HEK293T (cell line): Measurements from ENCODE around the gene CDH24.

Experiments used
- CTCF ChIA-PET: fragments of 350-600 bp; formaldehyde crosslinking; extraction: SDS; loops from one replicate; lab custom pipeline; 2021; ENCODE audit warnings: antibody characterized with exemption, inconsistent platforms; lab: Yijun Ruan, JAX
- POLR2A ChIA-PET: fragments of 350-600 bp; formaldehyde crosslinking; extraction: SDS; loops from one replicate; lab custom pipeline; 2020; ENCODE audit warnings: antibody characterized with exemption, inconsistent platforms; lab: Yijun Ruan, JAX
- DNase-seq: peaks from one replicate; pipeline ENCODE4 v3.0.0; 2012; ENCODE audit warnings: mixed read lengths; ENCODE audit errors: extremely low spot score
- ARNT ChIP-seq: fragments of 450-650 bp; IDR thresholded peaks from 2 replicates; pipeline ENCODE4 v1.6.1; 2017; ENCODE audit warnings: mild to moderate bottlenecking
- BHLHE40 ChIP-seq: fragments of 450-650 bp; IDR thresholded peaks from 2 replicates; pipeline ENCODE4 v1.6.1; 2016; ENCODE audit warnings: mild to moderate bottlenecking, moderate library complexity, borderline replicate concordance
- CTBP1 ChIP-seq: fragments of 450-650 bp; IDR thresholded peaks from 2 replicates; pipeline ENCODE4 v1.6.1; 2016; ENCODE audit warnings: borderline replicate concordance
- ELF4 ChIP-seq: fragments of 450-650 bp; IDR thresholded peaks from 2 replicates; pipeline ENCODE4 v1.6.1; 2017; ENCODE audit warnings: antibody characterized with exemption
- FOXA1 ChIP-seq: fragments of 450-650 bp; IDR thresholded peaks from 2 replicates; pipeline ENCODE4 v1.6.1; 2016; ENCODE audit warnings: mild to moderate bottlenecking
- FOXK2 ChIP-seq: fragments of 450-650 bp; IDR thresholded peaks from 2 replicates; pipeline ENCODE4 v1.6.1; 2016; ENCODE audit warnings: mild to moderate bottlenecking
- FOXM1 ChIP-seq: fragments of 450-650 bp; IDR thresholded peaks from 2 replicates; pipeline ENCODE4 v1.6.1; 2017; ENCODE audit warnings: mild to moderate bottlenecking, borderline replicate concordance
- HDGF ChIP-seq: fragments of 450-650 bp; IDR thresholded peaks from 2 replicates; pipeline ENCODE4 v1.6.1; 2017; ENCODE audit warnings: antibody characterized with exemption, borderline replicate concordance
- L3MBTL2 ChIP-seq: fragments of 450-650 bp; conservative IDR thresholded peaks from 2 replicates; pipeline ENCODE4 v1.6.1; 2016; ENCODE audit warnings: mild to moderate bottlenecking
- LEF1 ChIP-seq: fragments of 450-650 bp; IDR thresholded peaks from 2 replicates; pipeline ENCODE4 v1.6.1; 2017; ENCODE audit warnings: mild to moderate bottlenecking, borderline replicate concordance
- NFRKB ChIP-seq: fragments of 450-650 bp; IDR thresholded peaks from 2 replicates; pipeline ENCODE4 v1.6.1; 2016; ENCODE audit warnings: mild to moderate bottlenecking, moderate library complexity
- SP1 ChIP-seq: fragments of 450-650 bp; IDR thresholded peaks from 2 replicates; pipeline ENCODE4 v1.6.1; 2017
- SUZ12 ChIP-seq: fragments of 450-650 bp; IDR thresholded peaks from 2 replicates; pipeline ENCODE4 v1.6.1; 2016; ENCODE audit warnings: mild to moderate bottlenecking
- TARDBP ChIP-seq: fragments of 450-650 bp; IDR thresholded peaks from 2 replicates; pipeline ENCODE4 v1.6.1; 2016
- ZNF384 ChIP-seq: fragments of 450-650 bp; IDR thresholded peaks from 2 replicates; pipeline ENCODE4 v1.6.1; 2016
- TF ChIP-seq, protein P1 (sequence below): fragments of 450-650 bp; IDR thresholded peaks from 2 replicates; pipeline ENCODE4 v1.6.1; 2016

CDH24 gene

GRCh38 chr14:23023795-23024152 is 33.5 kb downstream of the CDH24 start:
- CTCF ChIA-PET = interaction anchor here (0.6 to 1.8 kb wide), 2 partner anchors 25 to 29 kb away, joined by 3 to 10 read pairs; no protein-coding TSS in a partner anchor
- no peak for TF ChIP-seq HDGF
- no peak for TF ChIP-seq ELF4
- no peak for DNase-seq
- POLR2A ChIA-PET = interaction anchor here (1.1 to 7.0 kb wide), 4 partner anchors 10 to 67 kb away, joined by 3 to 36 read pairs (median 6); partner anchors contain the start of gene HAUS4

DNA sequence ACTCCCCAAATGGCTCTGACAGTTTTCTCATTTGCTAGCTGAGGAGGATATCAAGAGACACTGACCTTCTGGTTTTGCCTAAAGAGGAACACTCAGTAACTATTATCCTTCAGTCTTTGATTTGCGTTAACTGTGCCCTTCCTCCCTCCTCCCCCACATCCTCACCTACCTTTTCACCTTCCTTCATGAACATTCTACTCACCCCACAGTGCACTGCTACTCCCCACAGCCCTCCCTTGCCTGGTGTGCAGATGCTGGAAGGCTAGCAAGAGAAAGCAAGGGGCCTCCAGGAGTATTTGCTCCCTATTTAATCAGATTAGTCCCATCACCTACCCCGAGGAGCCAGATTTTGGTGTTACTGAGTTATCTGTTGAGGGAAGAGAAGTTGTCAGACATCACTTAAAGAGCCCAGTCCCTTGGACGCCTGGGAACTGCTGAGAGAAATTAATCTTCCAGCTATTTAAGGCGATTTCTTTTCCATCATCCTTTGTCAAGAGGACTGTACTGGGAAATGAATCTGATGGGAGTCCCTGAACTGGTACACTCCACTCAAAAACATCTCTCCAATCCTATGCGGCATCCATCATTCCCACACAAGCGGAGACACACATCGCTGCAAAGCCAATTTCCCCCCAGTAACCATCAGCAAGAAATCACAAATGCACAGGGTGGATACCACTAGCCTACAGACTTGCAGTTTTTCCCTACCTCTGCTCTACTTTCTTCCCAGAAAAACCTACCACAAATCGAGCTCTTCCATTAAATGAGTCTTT is 34.1 kb downstream of the CDH24 start:
- ChIA-PET CTCF (interaction anchor here (0.6 to 1.2 kb wide), 2 partner anchors 26 to 28 kb away, joined by 3 to 4 read pairs; no protein-coding TSS in a partner anchor), POLR2A (interaction anchor here (1.1 to 7.0 kb wide), 4 partner anchors 14 to 66 kb away, joined by 3 to 36 read pairs (median 6); partner anchors contain the start of gene HAUS4)
- no peak for DNase-seq
- TF ChIP-seq SP1 (no peak), L3MBTL2 (no peak), NFRKB (no peak), FOXM1 (no peak), BHLHE40 (no peak), SUZ12 (no peak), ELF4 (no peak), HDGF (no peak), ARNT (no peak), ZNF384 (no peak), FOXA1 (no peak), FOXK2 (no peak), CTBP1 (no peak), TARDBP (no peak), LEF1 (no peak)
- TF ChIP-seq, protein P1, sequence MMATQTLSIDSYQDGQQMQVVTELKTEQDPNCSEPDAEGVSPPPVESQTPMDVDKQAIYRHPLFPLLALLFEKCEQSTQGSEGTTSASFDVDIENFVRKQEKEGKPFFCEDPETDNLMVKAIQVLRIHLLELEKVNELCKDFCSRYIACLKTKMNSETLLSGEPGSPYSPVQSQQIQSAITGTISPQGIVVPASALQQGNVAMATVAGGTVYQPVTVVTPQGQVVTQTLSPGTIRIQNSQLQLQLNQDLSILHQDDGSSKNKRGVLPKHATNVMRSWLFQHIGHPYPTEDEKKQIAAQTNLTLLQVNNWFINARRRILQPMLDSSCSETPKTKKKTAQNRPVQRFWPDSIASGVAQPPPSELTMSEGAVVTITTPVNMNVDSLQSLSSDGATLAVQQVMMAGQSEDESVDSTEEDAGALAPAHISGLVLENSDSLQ = no peak

GRCh38 chr14:23021889-23022442 is 35.4 kb downstream of the CDH24 start:
- CTCF ChIA-PET = interaction anchor here (1.2 to 1.5 kb wide), 3 partner anchors 24 to 37 kb away, joined by 3 to 4 read pairs (median 4); no protein-coding TSS in a partner anchor
- no peak for DNase-seq
- POLR2A ChIA-PET = interaction anchor here (0.8 to 7.0 kb wide), 4 partner anchors 13 to 48 kb away, joined by 3 to 36 read pairs (median 3); no protein-coding TSS in a partner anchor
- TF ChIP-seq FOXK2 (no peak), HDGF (no peak)

GRCh38 chr14:23021434-23021833 is 35.9 kb downstream of the CDH24 start:
- ChIA-PET POLR2A (interaction anchor here (0.8 to 7.0 kb wide), 3 partner anchors 15 to 49 kb away, joined by 3 to 36 read pairs (median 3); no protein-coding TSS in a partner anchor), CTCF (interaction anchor here (0.6 to 1.5 kb wide), 3 partner anchors 23 to 173 kb away, joined by 3 to 4 read pairs (median 4); no protein-coding TSS in a partner anchor)
- DNase-seq = no peak
- TF ChIP-seq TARDBP (no peak), NFRKB (no peak), FOXM1 (no peak), ELF4 (no peak), L3MBTL2 (no peak), HDGF (no peak), FOXK2 (no peak), SUZ12 (no peak), ZNF384 (no peak)
- TF ChIP-seq, protein P1 = no peak

DNA sequence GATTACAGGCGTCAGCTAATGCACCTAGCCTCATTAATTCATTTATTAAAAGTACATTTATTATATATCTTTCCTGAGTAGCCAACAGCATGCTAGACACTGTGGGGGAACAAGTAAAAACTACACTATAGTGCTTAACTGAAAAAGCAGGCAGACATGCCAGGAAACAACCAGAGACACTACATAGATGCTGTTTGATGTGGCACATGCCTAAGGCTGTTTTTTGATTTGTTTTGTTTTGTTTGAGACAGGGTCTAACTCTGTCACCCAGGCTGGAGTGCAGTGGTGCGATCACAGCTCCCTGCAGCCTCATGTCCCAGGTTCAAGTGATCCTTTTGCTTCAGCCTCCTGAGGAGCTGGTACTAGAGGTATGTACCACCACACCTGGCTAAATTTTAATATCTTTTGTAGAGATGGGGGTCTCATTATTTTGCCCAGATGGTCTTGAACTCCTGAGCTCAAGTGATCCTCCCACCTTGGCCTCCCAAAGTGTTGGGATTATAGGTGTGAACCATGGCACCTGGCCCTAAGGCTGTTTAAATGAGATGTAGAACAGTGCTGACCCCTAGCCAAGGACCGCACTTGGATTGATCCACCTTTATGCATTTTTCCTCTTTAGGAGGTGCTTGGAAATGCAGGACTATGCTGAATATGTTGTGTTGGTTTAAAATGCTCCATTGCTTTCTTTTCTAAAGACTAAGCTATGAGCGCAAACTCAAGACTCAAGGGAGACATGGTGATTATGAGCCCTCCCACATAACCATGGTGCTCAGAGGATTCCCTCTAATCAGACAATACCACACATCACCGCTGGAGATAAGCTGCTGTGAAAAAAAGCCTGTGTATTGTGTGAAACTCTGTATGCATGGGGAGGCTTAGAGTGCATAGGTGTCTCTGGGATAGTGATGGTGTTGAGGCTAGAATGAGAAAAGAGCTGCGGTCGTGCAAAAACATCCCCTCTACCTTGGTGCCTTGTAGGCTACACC is 36.9 kb downstream of the CDH24 start:
- POLR2A ChIA-PET = interaction anchor here (7.0 kb wide), 1 partner anchor 14 kb away, joined by 36 read pairs; no protein-coding TSS in a partner anchor

More for the DNA sequence above, 36.9 kb downstream of the CDH24 start:
- CTCF ChIA-PET = interaction anchor here (0.7 to 1.0 kb wide), 2 partner anchors 33 to 34 kb away, joined by 4 to 5 read pairs; no protein-coding TSS in a partner anchor
- DNase-seq = no peak
- TF ChIP-seq L3MBTL2 (no peak), ELF4 (no peak), SP1 (no peak), FOXK2 (no peak), HDGF (no peak), LEF1 (no peak), TARDBP (no peak), SUZ12 (no peak), ARNT (no peak), CTBP1 (no peak), ZNF384 (no peak), FOXA1 (no peak)
- TF ChIP-seq, protein P1 = no peak
